HEK293 (cell line): ENCODE data around the gene SETD2.

ENCODE experiments used
- BCL11A ChIP-seq: fragments of 450-650 bp; formaldehyde crosslinking; IDR thresholded peaks from 2 replicates; pipeline ENCODE4 v1.5.1; 2016; ENCODE audit warnings: low read depth, missing biosample characterization, missing genetic modification characterization
- CTCF ChIP-seq: fragments of 450-650 bp; formaldehyde crosslinking; IDR thresholded peaks from 2 replicates; pipeline ENCODE4 v1.5.1; 2016; ENCODE audit warnings: missing biosample characterization, missing genetic modification characterization
- PRDM4 ChIP-seq: fragments of 450-650 bp; formaldehyde crosslinking; IDR thresholded peaks from 2 replicates; pipeline ENCODE4 v1.5.1; 2017; ENCODE audit warnings: missing biosample characterization, missing genetic modification characterization
- ZNF121 ChIP-seq: fragments of 450-650 bp; formaldehyde crosslinking; IDR thresholded peaks from 2 replicates; pipeline ENCODE4 v1.5.1; 2016; ENCODE audit warnings: missing biosample characterization, missing genetic modification characterization
- ZNF133 ChIP-seq: fragments of 450-650 bp; formaldehyde crosslinking; IDR thresholded peaks from 2 replicates; pipeline ENCODE4 v1.5.1; 2016; ENCODE audit warnings: missing biosample characterization, missing genetic modification characterization
- ZNF18 ChIP-seq: fragments of 450-650 bp; formaldehyde crosslinking; IDR thresholded peaks from 2 replicates; pipeline ENCODE4 v1.5.1; 2016; ENCODE audit warnings: missing biosample characterization, missing genetic modification characterization
- ZNF19 ChIP-seq: fragments of 450-650 bp; formaldehyde crosslinking; IDR thresholded peaks from 2 replicates; pipeline ENCODE4; 2016; ENCODE audit warnings: missing biosample characterization, missing genetic modification characterization, low read depth
- ZNF23 ChIP-seq: fragments of 450-650 bp; formaldehyde crosslinking; IDR thresholded peaks from 2 replicates; pipeline ENCODE4 v1.5.1; 2016; ENCODE audit warnings: missing biosample characterization, missing genetic modification characterization, borderline replicate concordance
- ZNF335 ChIP-seq: fragments of 450-650 bp; formaldehyde crosslinking; conservative IDR thresholded peaks from 2 replicates; pipeline ENCODE4 v1.5.1; 2016; ENCODE audit warnings: missing biosample characterization, missing genetic modification characterization
- ZNF76 ChIP-seq: fragments of 450-650 bp; formaldehyde crosslinking; IDR thresholded peaks from 2 replicates; pipeline ENCODE4; 2016; ENCODE audit warnings: low read depth, missing biosample characterization, missing genetic modification characterization, borderline replicate concordance

- TF ChIP-seq CTCF: no peak
- TF ChIP-seq ZNF121 (tag by site-specific recombination): no peak
- no peak for TF ChIP-seq ZNF19 (tag by site-specific recombination)
- TF ChIP-seq PRDM4 (tag by site-specific recombination): no peak
- TF ChIP-seq ZNF23: no peak
- TF ChIP-seq ZNF133 (tag by site-specific recombination): no peak
- no peak for TF ChIP-seq ZNF18 (tag by site-specific recombination)
- TF ChIP-seq ZNF76: no peak
- TF ChIP-seq BCL11A (tag by site-specific recombination): no peak
- no peak for TF ChIP-seq ZNF335 (tag by site-specific recombination)
These were observed 178.3 kb downstream of the SETD2 start for GRCh38 chr3:46985588-46985987.
